Stimulated activated naive B cell treated with anti-CD40 and anti-IgM and Interleukin-4, amounts not matched to agents 10 μg/mL and 1 μg/mL and 100 μg/mL, for 72 hours (primary cell): Measurements from ENCODE around the gene GOLPH3L.
"Not testable (repeated sequence)": the region's sequence is repeated elsewhere in the genome, so short reads cannot be mapped to it uniquely, and the experiment has no call there.

Experiments used
- ATAC-seq, 2 donors: fragments of 150-1000 bp; cut with Tn5 transposase; replicated peaks; 2 replicates each; pipeline ENCODE4 v1.10.0; 2021; ENCODE audit warnings: moderate library complexity in 1 of 2
- DNase-seq: peaks from one replicate; pipeline ENCODE4 v3.0.0; 2021
- H3K27ac Mint-ChIP-seq: one replicate; pipeline ENCODE4 v1.8.0; 2022; ENCODE audit warnings: mild to moderate bottlenecking, mixed read lengths
- H3K27me3 Mint-ChIP-seq, 2 donors: one replicate each; pipeline ENCODE4 v1.8.0; 2022; ENCODE audit warnings: mixed read lengths in 2 of 2
- H3K36me3 Mint-ChIP-seq, 2 donors: one replicate each; pipeline ENCODE4 v1.8.0; 2022; ENCODE audit warnings: mixed read lengths in 2 of 2, mild to moderate bottlenecking in 1 of 2
- H3K4me1 Mint-ChIP-seq, 2 donors: one replicate each; pipeline ENCODE4 v1.8.0; 2022; ENCODE audit warnings: mixed read lengths in 2 of 2, mild to moderate bottlenecking in 1 of 2
- H3K4me3 Mint-ChIP-seq, 2 donors: one replicate each; pipeline ENCODE4 v1.8.0; 2022; ENCODE audit warnings: mild to moderate bottlenecking in 2 of 2, mixed read lengths in 2 of 2, moderate library complexity in 1 of 2
- H3K9me3 Mint-ChIP-seq, 2 donors: one replicate each; pipeline ENCODE4 v1.8.0; 2022; ENCODE audit warnings: mixed read lengths in 2 of 2, mild to moderate bottlenecking in 1 of 2

The GOLPH3L gene

DNA sequence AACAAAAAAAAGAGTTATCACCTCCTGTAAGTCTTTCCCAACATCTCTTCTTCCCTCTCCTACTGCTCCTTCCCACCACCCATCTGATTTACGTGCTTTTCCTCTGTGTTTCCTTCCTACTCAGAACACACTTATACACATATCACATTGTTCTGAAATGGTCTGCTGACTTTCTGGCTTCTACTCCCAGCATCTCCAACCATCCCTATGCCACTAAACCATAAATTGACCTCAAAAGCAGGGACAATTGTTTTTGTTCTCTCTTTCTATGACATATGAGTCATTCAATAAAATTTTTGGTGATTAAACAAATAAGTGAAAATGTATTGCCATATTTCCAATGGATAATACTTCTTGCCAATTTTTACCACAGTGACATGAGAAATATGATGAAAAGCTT, 8.2 kb downstream of the GOLPH3L start:
- Mint-ChIP-seq H3K9me3 (no peaks in the 10 kb centered on the region), H3K4me1 (peaks cover 5 to 14% of the 10 kb centered on the region in 2 donors), H3K36me3 (peaks cover 15 to 21% of the 10 kb centered on the region in 2 donors), H3K4me3 (no peak overlapping the region), H3K27me3 (no peaks in the 10 kb centered on the region), H3K27ac (no peak overlapping the region)
- DNase-seq (no peak), ATAC-seq (no peak)

- Mint-ChIP-seq H3K27me3 (no peaks in the 10 kb centered on the region), H3K9me3 (no peaks in the 10 kb centered on the region), H3K27ac (no peak overlapping the region), H3K36me3 (peaks cover 15 to 22% of the 10 kb centered on the region in 2 donors), H3K4me3 (no peak overlapping the region), H3K4me1 (peaks cover 5 to 6% of the 10 kb centered on the region in 2 donors)
- DNase-seq (no peak), ATAC-seq (no peak)
Measured at GRCh38 chr1:150686275-150686674, 10.7 kb downstream of the GOLPH3L start.

DNA sequence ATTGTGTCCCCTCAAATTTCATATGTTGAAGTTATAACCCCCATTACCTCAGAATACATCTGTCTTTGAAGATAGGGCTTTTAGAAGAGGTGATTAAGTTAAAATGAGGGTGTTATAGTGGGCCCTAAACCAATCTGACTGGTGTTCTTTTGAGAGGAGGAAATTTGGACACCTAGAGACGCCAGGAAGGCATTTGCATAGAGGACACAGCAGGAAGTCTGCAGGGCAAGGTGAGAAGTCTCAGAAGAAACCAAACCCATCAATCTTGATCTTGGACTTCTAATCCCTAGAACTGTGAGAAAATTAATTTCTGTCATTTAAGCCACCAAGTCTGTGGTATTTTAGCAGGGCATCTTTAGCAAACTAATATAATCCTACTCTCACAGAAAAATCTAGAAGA, 13.0 kb downstream of the GOLPH3L start:
- Mint-ChIP-seq H3K4me1 (peaks cover 3 to 5% of the 10 kb centered on the region in 2 donors), H3K27ac (peak overlapping the region; percentile 38), H3K27me3 (no peaks in the 10 kb centered on the region), H3K9me3 (no peaks in the 10 kb centered on the region), H3K4me3 (no peak overlapping the region), H3K36me3 (peaks cover 15 to 17% of the 10 kb centered on the region in 2 donors)
- no peak for DNase-seq
- ATAC-seq, result no peak

GRCh38 chr1:150678988-150679387, 18.0 kb downstream of the GOLPH3L start:
- Mint-ChIP-seq H3K27me3 (no peaks in the 10 kb centered on the region), H3K9me3 (no peaks in the 10 kb centered on the region), H3K27ac (no peak overlapping the region), H3K36me3 (peaks cover 13 to 14% of the 10 kb centered on the region in 2 donors), H3K4me1 (peaks cover 3 to 4% of the 10 kb centered on the region in 2 donors), H3K4me3 (no peak overlapping the region)
- DNase-seq (no peak), ATAC-seq (no peak)

DNA sequence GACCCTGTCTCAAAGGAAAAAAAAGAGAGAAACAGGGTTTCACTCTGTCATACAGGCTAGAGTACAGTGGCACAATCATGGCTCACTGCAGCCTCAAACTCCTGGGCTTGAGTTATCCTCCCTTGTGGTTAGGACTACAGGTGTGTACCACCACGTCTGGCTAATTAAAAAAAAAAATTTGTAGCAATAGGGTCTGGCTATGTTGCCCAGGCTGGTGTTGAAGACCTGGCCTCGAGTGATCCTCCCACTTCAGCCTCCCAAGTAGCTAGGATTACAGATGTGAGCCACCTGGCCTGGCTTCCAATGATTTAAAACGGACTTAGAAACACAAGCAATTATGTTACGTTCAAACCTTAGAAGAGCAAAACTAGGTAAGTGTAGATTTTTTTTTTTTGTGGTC, 22.1 kb downstream of the GOLPH3L start:
- Mint-ChIP-seq H3K36me3 (peaks cover 14 to 16% of the 10 kb centered on the region in 2 donors), H3K4me3 (no peak overlapping the region), H3K9me3 (no peaks in the 10 kb centered on the region), H3K27me3 (no peaks in the 10 kb centered on the region), H3K27ac (no peak overlapping the region), H3K4me1 (no peaks in the 10 kb centered on the region)
- DNase-seq (no peak), ATAC-seq (no peak)

- ATAC-seq (no peak), DNase-seq (no peak)
- Mint-ChIP-seq H3K27me3 (no peaks in the 10 kb centered on the region), H3K9me3 (no peaks in the 10 kb centered on the region), H3K27ac (no peak overlapping the region), H3K4me3 (no peak overlapping the region), H3K4me1 (peaks cover 9 to 12% of the 10 kb centered on the region in 2 donors), H3K36me3 (peaks cover 24 to 31% of the 10 kb centered on the region in 2 donors)
Measured at GRCh38 chr1:150663321-150663720, 33.6 kb downstream of the GOLPH3L start.

GRCh38 chr1:150662811-150663210, 34.1 kb downstream of the GOLPH3L start:
- peaks cover 9 to 12% of the 10 kb centered on the region in 2 donors for H3K4me1 Mint-ChIP-seq
- no peaks in the 10 kb centered on the region for H3K27me3 Mint-ChIP-seq
- no peak for DNase-seq
- no peaks in the 10 kb centered on the region for H3K9me3 Mint-ChIP-seq
- peaks cover 24 to 34% of the 10 kb centered on the region in 2 donors for H3K36me3 Mint-ChIP-seq
- H3K4me3 Mint-ChIP-seq, result no peak overlapping the region
- H3K27ac Mint-ChIP-seq, result no peak overlapping the region
- ATAC-seq, result no peak

DNA sequence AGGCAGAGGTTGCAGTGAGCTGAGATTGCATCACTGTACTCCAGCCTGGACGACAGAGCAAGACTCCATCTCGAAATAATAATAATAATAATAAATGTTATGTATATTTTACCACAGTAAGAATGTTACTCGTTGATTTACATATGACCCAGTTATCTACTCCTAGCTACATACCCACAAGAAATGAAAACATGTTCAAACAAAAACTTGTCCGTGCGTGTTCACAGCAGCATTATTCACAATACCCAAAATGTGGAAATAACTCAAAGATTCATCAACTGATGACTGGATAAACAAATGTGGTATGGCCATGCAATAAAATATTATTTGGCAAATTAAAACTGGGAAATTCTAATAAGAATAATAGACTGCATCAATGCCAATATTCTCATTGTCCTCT, 35.8 kb downstream of the GOLPH3L start:
- no peak for DNase-seq
- no peak overlapping the region for H3K27ac Mint-ChIP-seq
- no peak overlapping the region for H3K4me3 Mint-ChIP-seq
- peaks cover 9 to 12% of the 10 kb centered on the region in 2 donors for H3K4me1 Mint-ChIP-seq
- peaks cover 27 to 33% of the 10 kb centered on the region in 2 donors for H3K36me3 Mint-ChIP-seq
- no peak for ATAC-seq
- no peaks in the 10 kb centered on the region for H3K27me3 Mint-ChIP-seq
- no peaks in the 10 kb centered on the region for H3K9me3 Mint-ChIP-seq

DNA sequence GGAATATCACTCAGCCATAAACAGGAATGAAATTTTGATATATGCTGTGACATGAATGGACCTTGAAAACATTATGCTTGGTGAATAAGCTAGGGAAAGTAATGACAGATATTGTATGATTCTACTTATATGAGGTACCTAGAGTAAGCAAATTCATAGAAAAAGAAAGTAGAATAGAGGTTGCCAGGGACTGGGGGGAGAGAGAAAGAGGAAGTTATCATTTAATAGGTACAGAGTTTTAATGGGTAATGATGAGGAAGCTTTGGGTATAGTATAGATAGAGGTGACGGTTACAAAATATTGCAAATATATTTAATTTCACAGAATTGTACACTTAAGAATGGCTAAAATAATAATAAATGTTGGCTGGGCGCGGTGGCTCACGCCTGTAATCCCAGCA, 36.4 kb downstream of the GOLPH3L start:
- no peak overlapping the region for H3K4me3 Mint-ChIP-seq
- no peak overlapping the region for H3K27ac Mint-ChIP-seq
- no peak for ATAC-seq
- no peaks in the 10 kb centered on the region for H3K27me3 Mint-ChIP-seq
- H3K9me3 Mint-ChIP-seq, result no peaks in the 10 kb centered on the region
- peaks cover 23 to 27% of the 10 kb centered on the region in 2 donors for H3K36me3 Mint-ChIP-seq
- DNase-seq, result no peak
- peaks cover 6 to 12% of the 10 kb centered on the region in 2 donors for H3K4me1 Mint-ChIP-seq

GRCh38 chr1:150657064-150657463, 39.9 kb downstream of the GOLPH3L start:
- H3K27me3 Mint-ChIP-seq, H3K9me3 Mint-ChIP-seq, ATAC-seq, H3K27ac Mint-ChIP-seq, DNase-seq, H3K4me1 Mint-ChIP-seq, H3K4me3 Mint-ChIP-seq: not testable (repeated sequence)
- peaks cover 21 to 23% of the 10 kb centered on the region in 2 donors for H3K36me3 Mint-ChIP-seq

- H3K4me1 Mint-ChIP-seq, H3K27me3 Mint-ChIP-seq, ATAC-seq, H3K9me3 Mint-ChIP-seq, H3K27ac Mint-ChIP-seq, DNase-seq, H3K4me3 Mint-ChIP-seq: not testable (repeated sequence)
- H3K36me3 Mint-ChIP-seq, result peaks cover 20 to 22% of the 10 kb centered on the region in 2 donors
Measured at GRCh38 chr1:150654635-150655034, 42.3 kb downstream of the GOLPH3L start.

GRCh38 chr1:150650193-150650592, 46.8 kb downstream of the GOLPH3L start:
- H3K36me3 Mint-ChIP-seq, result peaks cover 20 to 26% of the 10 kb centered on the region in 2 donors

DNA sequence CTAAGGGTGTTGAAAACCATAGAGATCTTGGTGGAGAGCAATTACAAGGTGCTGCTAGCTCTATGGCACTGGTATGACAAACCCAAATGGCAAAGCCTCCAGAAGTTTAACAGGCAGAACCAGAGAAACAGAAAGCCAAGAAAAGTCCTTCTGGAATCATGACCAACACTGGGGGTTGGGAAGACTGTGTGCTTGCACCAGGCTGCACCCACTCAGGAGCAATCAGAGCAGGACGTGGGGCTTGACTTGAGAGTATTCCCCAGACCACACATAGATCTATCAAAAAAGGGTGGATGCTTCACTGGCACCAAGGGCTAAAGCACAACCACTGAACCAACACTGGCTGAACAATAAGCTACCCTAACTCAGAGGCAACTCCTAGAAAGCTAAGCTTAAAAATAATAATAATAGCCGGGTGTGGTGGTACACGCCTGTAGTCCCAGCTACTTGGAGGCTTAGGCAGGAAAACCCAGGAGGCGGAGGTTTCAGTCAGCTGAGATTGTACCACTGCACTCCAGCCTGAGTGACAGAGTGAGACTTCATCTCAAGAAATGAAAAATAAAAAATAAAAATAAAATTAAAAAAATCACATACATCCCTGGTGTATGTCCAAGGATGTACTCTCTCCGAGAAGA, 47.4 kb downstream of the GOLPH3L start:
- Mint-ChIP-seq H3K36me3 (peaks cover 20 to 26% of the 10 kb centered on the region in 2 donors), H3K4me1 (no peaks in the 10 kb centered on the region), H3K9me3 (no peaks in the 10 kb centered on the region), H3K4me3 (no peak overlapping the region), H3K27ac (no peak overlapping the region), H3K27me3 (no peaks in the 10 kb centered on the region)
- DNase-seq (no peak), ATAC-seq (no peak)

More at GRCh38 chr1:150650193-150650592, 46.8 kb downstream of the GOLPH3L start:
- H3K27ac Mint-ChIP-seq, result no peak overlapping the region
- DNase-seq, result no peak
- H3K27me3 Mint-ChIP-seq, result no peaks in the 10 kb centered on the region
- H3K4me3 Mint-ChIP-seq, result no peak overlapping the region
- H3K9me3 Mint-ChIP-seq, result no peaks in the 10 kb centered on the region
- no peak for ATAC-seq
- H3K4me1 Mint-ChIP-seq, result no peaks in the 10 kb centered on the region

DNA sequence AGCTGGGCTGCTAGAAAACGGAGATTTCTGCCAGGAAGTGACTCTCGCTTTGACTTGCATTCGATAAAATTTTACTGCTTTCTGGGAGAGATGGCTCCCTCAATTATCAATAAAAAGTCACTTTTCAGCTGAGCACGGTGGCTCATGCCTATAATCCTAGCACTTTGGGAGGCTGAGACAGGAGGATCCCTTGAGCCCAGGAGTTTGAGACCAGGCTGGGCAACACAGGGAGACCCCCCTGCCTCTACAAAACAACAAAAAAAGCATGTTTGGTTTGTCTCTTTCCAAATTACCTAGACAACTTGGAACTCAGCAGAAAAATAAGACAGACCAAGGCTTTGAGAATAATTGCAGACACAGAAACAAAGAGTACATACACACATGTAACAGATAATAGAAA, 54.7 kb downstream of the GOLPH3L start:
- peaks cover 0 to 2% of the 10 kb centered on the region in 2 donors for H3K36me3 Mint-ChIP-seq
- ATAC-seq (no peak), DNase-seq (no peak)
- H3K9me3 Mint-ChIP-seq, result no peaks in the 10 kb centered on the region
- no peak overlapping the region for H3K27ac Mint-ChIP-seq
- no peak overlapping the region for H3K4me3 Mint-ChIP-seq
- no peaks in the 10 kb centered on the region for H3K4me1 Mint-ChIP-seq
- no peaks in the 10 kb centered on the region for H3K27me3 Mint-ChIP-seq

- not testable (repeated sequence) for H3K27me3 Mint-ChIP-seq, DNase-seq, H3K27ac Mint-ChIP-seq, H3K4me1 Mint-ChIP-seq, H3K4me3 Mint-ChIP-seq, H3K9me3 Mint-ChIP-seq, ATAC-seq, H3K36me3 Mint-ChIP-seq
Measured at GRCh38 chr1:150641126-150641815, 55.7 kb downstream of the GOLPH3L start.
